ENCODE results near the gene COL4A2. TPM values are rescaled to one million over a fixed set of nuclear protein-coding genes. Genes with fewer than 3 reads are reported as not detected.

COL4A2 gene
- total and polyA plus RNA-seq, 12 donors, result 70.9 to 1,589 (median 171) TPM

GRCh38 chr13:110548891-110549794, 242.1 kb downstream of the COL4A2 start:
- WGBS, 4 donors, result 76 to 91% (median 86%) methylated on average over 6 to 7 of the region's 7 CpGs

DNA sequence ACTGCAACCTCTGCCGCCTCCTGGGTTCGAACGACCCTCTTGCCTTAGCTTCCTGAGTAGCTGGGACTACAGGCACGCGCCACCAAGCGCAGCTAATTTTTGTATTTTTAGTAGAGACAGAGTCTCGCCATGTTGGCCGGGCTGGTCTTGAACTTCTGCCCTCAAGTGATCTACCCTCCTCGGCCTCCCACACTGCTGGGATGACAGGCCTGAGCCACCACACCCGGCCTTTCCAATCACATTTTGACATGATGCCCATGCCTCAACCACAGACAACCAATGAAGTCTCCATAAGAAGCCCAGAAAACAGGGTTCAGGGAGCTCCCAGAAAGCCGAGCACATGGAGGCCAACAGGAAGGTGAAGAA, 242.7 kb downstream of the COL4A2 start:
- no peaks in the 10 kb centered on the region for H3K27me3 ChIP-seq
- WGBS, 4 donors, result 96 to 98% (median 97%) methylated on average over 11 of the region's 11 CpGs
- no peaks in the 10 kb centered on the region for H3K9me3 ChIP-seq (replicated peaks in 1 of 3)
- no peaks in the 10 kb centered on the region for H3K36me3 ChIP-seq (replicated peaks in 1 of 2)
- peak overlapping the region in 1 of 5 donors; percentile 14 for H3K27ac ChIP-seq
- no peak overlapping the region for H3K4me3 ChIP-seq
- intact Hi-C loops (cut with DNase I), result no loop called here
- DNase-seq, result no peak
- peaks cover 33 to 59% of the 10 kb centered on the region in 2 donors for H3K4me1 ChIP-seq (replicated peaks in 1 of 2)
- TF ChIP-seq POLR2A (IDR thresholded peaks at IDR 0.05), result no peak
- no peak for TF ChIP-seq CTCF (IDR thresholded peaks at IDR 0.05)

More at GRCh38 chr13:110548891-110549794, 242.1 kb downstream of the COL4A2 start:
- DNase-seq, result no peak
- H3K36me3 ChIP-seq (replicated peaks in 1 of 2), result no peaks in the 10 kb centered on the region
- H3K9me3 ChIP-seq (replicated peaks in 1 of 3), result no peaks in the 10 kb centered on the region
- H3K27me3 ChIP-seq, result no peaks in the 10 kb centered on the region
- H3K4me3 ChIP-seq, result no peak overlapping the region
- H3K27ac ChIP-seq, result peak overlapping the region in 2 of 5 donors; percentile 18 to 71
- H3K4me1 ChIP-seq (replicated peaks in 1 of 2), result peaks cover 29 to 53% of the 10 kb centered on the region in 2 donors
- intact Hi-C loops (cut with DNase I), result no loop called here
- TF ChIP-seq CTCF (IDR thresholded peaks at IDR 0.05) (no peak), POLR2A (IDR thresholded peaks at IDR 0.05) (no peak)

- TF ChIP-seq POLR2A (IDR thresholded peaks at IDR 0.05), result no peak
- TF ChIP-seq CTCF (IDR thresholded peaks at IDR 0.05), result no peak
- Histone ChIP-seq H3K4me1 (replicated peaks in 1 of 2) (peaks cover 36 to 66% of the 10 kb centered on the region in 2 donors), H3K27ac (peak overlapping the region in 3 of 5 donors; percentile 63 to 71 (median 63)), H3K9me3 (replicated peaks in 1 of 3) (no peaks in the 10 kb centered on the region), H3K4me3 (no peak overlapping the region), H3K27me3 (no peaks in the 10 kb centered on the region), H3K36me3 (replicated peaks in 1 of 2) (no peaks in the 10 kb centered on the region)
- WGBS, 4 donors, result 50 to 57% (median 53%) methylated on average over 11 of the region's 11 CpGs
- no peak for DNase-seq
- intact Hi-C loops (cut with DNase I), result no loop called here
Measured at GRCh38 chr13:110551284-110551683, 244.2 kb downstream of the COL4A2 start.

DNA sequence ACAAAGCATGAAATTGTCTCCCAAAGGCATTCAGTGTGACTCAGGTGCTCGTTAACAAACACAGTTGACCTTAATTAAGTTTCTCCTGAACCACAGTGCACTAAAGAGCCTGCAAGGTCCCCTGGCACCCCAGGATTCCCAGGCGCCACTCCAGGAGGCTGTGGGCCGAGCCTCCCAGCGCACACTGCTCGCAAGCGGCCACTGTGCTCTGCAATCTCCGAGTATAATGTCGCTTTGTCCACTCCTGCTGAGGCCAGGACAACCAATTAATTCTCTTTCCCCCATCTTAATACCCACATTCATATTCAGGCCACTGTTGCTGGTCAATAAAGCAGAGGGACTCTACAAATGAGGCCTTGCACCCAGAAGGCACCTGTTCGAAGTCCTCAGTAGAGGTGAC, 245.7 kb downstream of the COL4A2 start:
- no peaks in the 10 kb centered on the region for H3K36me3 ChIP-seq (replicated peaks in 1 of 2)
- intact Hi-C loops (cut with DNase I), result no loop called here
- H3K4me1 ChIP-seq (replicated peaks in 1 of 2), result peaks cover 33 to 66% of the 10 kb centered on the region in 2 donors
- H3K27me3 ChIP-seq, result no peaks in the 10 kb centered on the region
- no peak overlapping the region for H3K4me3 ChIP-seq
- no peaks in the 10 kb centered on the region for H3K9me3 ChIP-seq (replicated peaks in 1 of 3)
- no peak for DNase-seq
- H3K27ac ChIP-seq, result peak overlapping the region in 2 of 5 donors; percentile 11 to 28
- no peak for TF ChIP-seq POLR2A (IDR thresholded peaks at IDR 0.05)
- no peak for TF ChIP-seq CTCF (IDR thresholded peaks at IDR 0.05)
- 91 to 96% (median 96%) methylated on average over 9 of the region's 9 CpGs for WGBS, 4 donors
